Activated T-cell treated with anti-CD3 and anti-CD28 coated beads, Interleukin-2, amount 50 U/mL, for 72 hours (primary cell): ENCODE measurements around the gene SRSF5. TPM values are rescaled to one million over a fixed set of nuclear protein-coding genes. Genes with fewer than 3 reads are reported as not detected.
"Not testable (repeated sequence)": the region's sequence is repeated elsewhere in the genome, so short reads cannot be mapped to it uniquely, and the experiment has no call there.

ENCODE experiments used
- ATAC-seq, 2 donors: fragments of 150-1000 bp; cut with Tn5 transposase; replicated peaks in 1 of 2; 2 replicates each; pipeline ENCODE4 v1.10.0; 2021; ENCODE audit warnings: moderate library complexity in 2 of 2, mild to moderate bottlenecking in 1 of 2
- DNase-seq, 2 donors: peaks; one replicate each; pipeline ENCODE4 v3.0.0; 2021 to 2022; ENCODE audit warnings: mixed read lengths in 1 of 2
- H3K27ac Mint-ChIP-seq: one replicate; pipeline ENCODE4 v1.8.0; 2022; ENCODE audit warnings: mild to moderate bottlenecking, moderate library complexity, mixed read lengths
- H3K27me3 Mint-ChIP-seq: one replicate; pipeline ENCODE4 v1.8.0; 2022; ENCODE audit warnings: low read depth, mixed read lengths
- H3K36me3 Mint-ChIP-seq, 2 donors: one replicate each; pipeline ENCODE4 v1.8.0; 2022; ENCODE audit warnings: mixed read lengths in 2 of 2, mild to moderate bottlenecking in 1 of 2; ENCODE audit not compliant: insufficient read depth in 2 of 2
- H3K4me1 Mint-ChIP-seq: one replicate; pipeline ENCODE4 v1.8.0; 2022; ENCODE audit warnings: low read depth, mixed read lengths
- H3K4me3 Mint-ChIP-seq, 2 donors: one replicate each; pipeline ENCODE4 v1.8.0; 2022; ENCODE audit warnings: mild to moderate bottlenecking in 2 of 2, mixed read lengths in 2 of 2, moderate library complexity in 2 of 2
- H3K9me3 Mint-ChIP-seq, 2 donors: one replicate each; pipeline ENCODE4 v1.8.0; 2022; ENCODE audit warnings: mixed read lengths in 2 of 2
- total RNA-seq, 2 donors: library from RNA; stranded (reverse); gene quantifications; one replicate each; pipeline ENCODE4 v1.2.3, GENCODE V29; 2022

SRSF5 gene
- total RNA-seq, 2 donors from 2014 or later: 417 to 428 TPM

DNA sequence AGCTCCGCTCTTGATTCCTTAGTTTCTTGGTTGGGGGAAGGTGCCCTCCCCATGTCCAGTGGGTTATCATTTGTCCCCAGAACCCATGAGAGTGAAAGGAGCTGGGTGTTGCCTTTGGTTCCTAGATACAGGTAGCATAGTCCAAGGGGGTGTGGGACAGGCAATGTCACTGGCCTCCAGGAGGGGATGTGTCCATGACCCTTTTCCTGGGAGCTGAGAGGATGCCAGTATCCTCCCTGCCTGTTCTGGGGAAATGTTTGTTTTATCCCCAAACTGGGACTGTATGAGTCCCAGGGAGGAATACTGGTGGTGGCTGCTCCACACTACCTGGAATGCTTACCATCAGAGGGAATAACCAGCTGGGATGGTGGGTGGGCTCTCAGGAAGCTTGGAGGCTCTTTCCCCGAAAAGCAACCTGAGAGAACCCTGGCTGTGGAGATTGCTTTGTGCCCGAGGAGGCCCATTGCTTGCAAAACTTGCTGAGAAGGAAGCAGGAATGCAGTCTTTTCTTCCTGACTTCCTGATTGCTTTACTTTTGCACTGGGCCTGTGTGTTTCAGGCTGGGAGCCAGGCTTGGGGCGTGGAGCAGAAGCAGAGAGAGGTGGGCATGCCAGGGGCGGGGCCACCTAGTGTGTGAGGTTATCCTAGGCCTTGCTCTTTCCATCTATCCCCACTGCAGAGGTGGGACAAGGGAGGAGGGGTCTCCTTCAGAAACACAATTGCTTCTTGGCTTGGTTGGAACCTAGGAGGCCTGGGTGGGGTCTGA lies 30.8 kb downstream of the SRSF5 start:
- H3K4me1 Mint-ChIP-seq: no peaks in the 10 kb centered on the region
- H3K27me3 Mint-ChIP-seq: peaks cover 7% of the 10 kb centered on the region
- ATAC-seq: no peak
- no peak overlapping the region for H3K4me3 Mint-ChIP-seq
- H3K27ac Mint-ChIP-seq: no peak overlapping the region
- DNase-seq: no peak
- no peaks in the 10 kb centered on the region for H3K9me3 Mint-ChIP-seq
- H3K36me3 Mint-ChIP-seq: peaks cover 0 to 5% of the 10 kb centered on the region in 2 donors

DNA sequence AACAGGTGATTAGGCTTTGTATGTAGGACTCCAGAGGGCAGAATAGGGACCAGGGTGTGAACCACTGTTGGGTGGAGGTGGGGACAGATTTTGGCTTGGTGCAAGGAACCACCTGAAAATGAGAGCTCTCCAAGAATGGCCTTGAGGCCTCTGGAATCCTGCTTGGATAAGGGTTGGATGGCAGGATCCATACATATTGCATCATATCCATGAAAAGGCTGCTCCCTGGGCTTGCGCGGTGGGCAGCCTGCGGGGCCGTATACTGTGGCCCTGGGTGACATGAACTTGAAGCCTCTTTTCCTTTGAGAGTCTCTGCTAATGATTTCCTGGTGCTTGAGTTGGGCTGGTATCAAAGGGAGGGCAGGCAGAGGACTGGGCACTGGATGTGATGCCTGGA lies 31.4 kb downstream of the SRSF5 start:
- no peaks in the 10 kb centered on the region for H3K4me1 Mint-ChIP-seq
- peaks cover 7% of the 10 kb centered on the region for H3K27me3 Mint-ChIP-seq
- ATAC-seq (no peak), DNase-seq (no peak)
- H3K4me3 Mint-ChIP-seq: no peak overlapping the region
- H3K27ac Mint-ChIP-seq: no peak overlapping the region
- H3K9me3 Mint-ChIP-seq: no peaks in the 10 kb centered on the region
- H3K36me3 Mint-ChIP-seq: peaks cover 0 to 5% of the 10 kb centered on the region in 2 donors

DNA sequence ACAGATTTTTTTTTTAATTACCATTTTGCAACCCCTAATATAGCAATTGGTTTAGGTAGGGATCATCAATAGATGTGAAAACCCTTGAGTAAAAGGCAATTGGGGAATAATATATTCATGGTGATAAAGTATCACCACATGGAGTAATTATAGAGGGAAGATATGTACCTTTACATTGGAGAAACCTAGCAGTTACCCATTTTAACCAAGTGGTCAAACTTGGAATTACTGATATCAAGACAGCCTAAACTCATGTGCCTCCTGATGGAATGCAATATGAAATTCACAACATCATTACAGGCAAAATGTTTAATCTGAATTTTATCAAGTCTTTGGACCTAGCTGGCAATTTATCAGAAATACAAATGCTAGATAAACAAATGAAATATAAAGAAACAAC lies 36.8 kb downstream of the SRSF5 start:
- no peak overlapping the region for H3K27ac Mint-ChIP-seq

DNA sequence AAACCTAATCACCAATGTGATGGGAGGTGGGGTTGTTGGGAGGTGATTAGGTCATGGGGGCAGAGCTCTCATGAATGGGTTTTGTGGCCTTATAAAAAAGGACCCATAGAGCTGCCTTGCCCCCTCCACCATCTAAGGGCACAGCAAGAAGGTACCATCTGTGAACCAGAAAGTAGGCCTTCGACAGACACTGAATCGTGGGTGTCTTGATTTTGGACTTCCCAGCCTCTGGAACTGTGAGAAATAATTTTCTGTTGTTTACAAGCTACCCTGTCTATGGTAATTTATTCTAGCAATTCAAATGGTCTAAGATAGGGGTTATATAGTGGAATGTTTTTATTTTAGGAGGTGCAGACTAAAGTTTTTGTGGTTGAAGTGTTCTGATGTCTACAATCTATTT lies 38.0 kb downstream of the SRSF5 start:
- DNase-seq (no peak), ATAC-seq (no peak)
- Mint-ChIP-seq H3K9me3 (no peaks in the 10 kb centered on the region), H3K27me3 (peaks cover 3% of the 10 kb centered on the region), H3K4me3 (no peak overlapping the region), H3K36me3 (peaks cover 0 to 5% of the 10 kb centered on the region in 2 donors), H3K27ac (no peak overlapping the region), H3K4me1 (no peaks in the 10 kb centered on the region)

More for the DNA sequence above, 36.8 kb downstream of the SRSF5 start:
- no peaks in the 10 kb centered on the region for H3K9me3 Mint-ChIP-seq
- ATAC-seq: no peak
- no peak for DNase-seq
- H3K4me1 Mint-ChIP-seq: no peaks in the 10 kb centered on the region
- peaks cover 7% of the 10 kb centered on the region for H3K27me3 Mint-ChIP-seq
- H3K4me3 Mint-ChIP-seq: no peak overlapping the region
- H3K36me3 Mint-ChIP-seq: peaks cover 0 to 5% of the 10 kb centered on the region in 2 donors

DNA sequence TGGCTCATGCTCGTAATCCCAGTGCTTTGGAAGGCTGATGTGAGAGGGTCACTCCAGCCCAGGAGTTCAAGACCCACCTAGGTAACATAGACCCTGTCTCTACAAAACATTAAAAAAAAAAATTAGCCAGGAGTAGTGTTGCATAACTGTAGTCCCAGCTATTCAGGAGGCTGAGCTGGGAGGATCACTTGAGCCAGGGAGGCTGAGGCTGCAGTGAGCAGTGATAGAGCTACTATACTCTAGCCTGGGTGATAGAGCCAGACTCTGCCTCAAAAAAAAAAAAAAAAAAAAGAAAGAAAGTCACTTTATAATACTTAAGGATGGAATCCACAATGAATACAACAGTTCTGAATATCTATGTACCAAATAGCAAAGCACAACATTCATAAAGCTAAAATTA lies 40.2 kb downstream of the SRSF5 start:
- DNase-seq (no peak), ATAC-seq (no peak)
- no peaks in the 10 kb centered on the region for H3K4me1 Mint-ChIP-seq
- no peaks in the 10 kb centered on the region for H3K27me3 Mint-ChIP-seq
- H3K27ac Mint-ChIP-seq: no peak overlapping the region
- no peaks in the 10 kb centered on the region for H3K9me3 Mint-ChIP-seq
- H3K4me3 Mint-ChIP-seq: no peak overlapping the region
- no peaks in the 10 kb centered on the region for H3K36me3 Mint-ChIP-seq

DNA sequence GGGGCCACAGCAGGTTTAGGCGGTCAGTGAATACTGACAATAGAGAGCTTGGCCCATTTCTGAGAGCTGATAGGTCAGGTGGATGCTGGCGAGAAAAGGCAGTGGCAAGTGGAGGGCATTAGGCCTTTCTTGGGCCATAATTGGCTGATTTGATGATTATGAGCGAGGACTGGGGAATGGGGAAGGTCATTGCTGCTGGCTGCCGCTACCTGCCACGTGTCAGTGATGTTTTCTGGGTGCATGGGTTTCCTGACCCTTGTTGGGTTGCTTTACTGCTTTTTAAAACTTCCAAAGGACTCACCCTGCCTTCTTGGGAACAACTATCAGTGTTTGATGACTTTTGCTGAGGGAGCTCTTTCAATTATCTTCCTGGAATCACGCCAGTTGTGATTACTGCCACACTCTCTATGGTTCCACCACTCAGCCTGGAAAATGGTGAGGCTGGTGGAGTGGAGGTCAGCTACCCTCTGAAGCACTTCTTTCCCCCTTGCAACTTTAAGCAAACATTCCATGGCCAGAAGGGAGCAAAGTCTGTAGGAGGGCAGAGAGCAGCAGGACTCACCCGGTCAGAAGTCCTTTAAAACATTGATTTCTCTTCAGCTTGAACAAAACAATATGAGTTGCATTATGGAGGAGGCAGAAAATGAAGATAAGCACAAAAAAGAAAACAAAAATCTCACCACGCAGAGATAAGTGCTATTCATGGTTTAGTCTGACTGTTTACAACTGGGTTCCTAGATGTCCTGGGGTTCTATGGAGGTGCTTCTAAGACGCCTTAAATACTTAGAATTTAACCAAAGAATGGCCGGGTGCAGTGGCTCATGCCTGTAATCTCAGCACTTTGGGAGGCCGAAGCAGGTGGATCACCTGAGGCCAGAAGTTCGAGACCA lies 42.2 kb downstream of the SRSF5 start:
- H3K9me3 Mint-ChIP-seq: no peaks in the 10 kb centered on the region
- no peak overlapping the region for H3K27ac Mint-ChIP-seq
- no peaks in the 10 kb centered on the region for H3K36me3 Mint-ChIP-seq
- ATAC-seq: no peak
- DNase-seq: no peak
- H3K4me3 Mint-ChIP-seq: no peak overlapping the region
- H3K27me3 Mint-ChIP-seq: no peaks in the 10 kb centered on the region
- no peaks in the 10 kb centered on the region for H3K4me1 Mint-ChIP-seq

DNA sequence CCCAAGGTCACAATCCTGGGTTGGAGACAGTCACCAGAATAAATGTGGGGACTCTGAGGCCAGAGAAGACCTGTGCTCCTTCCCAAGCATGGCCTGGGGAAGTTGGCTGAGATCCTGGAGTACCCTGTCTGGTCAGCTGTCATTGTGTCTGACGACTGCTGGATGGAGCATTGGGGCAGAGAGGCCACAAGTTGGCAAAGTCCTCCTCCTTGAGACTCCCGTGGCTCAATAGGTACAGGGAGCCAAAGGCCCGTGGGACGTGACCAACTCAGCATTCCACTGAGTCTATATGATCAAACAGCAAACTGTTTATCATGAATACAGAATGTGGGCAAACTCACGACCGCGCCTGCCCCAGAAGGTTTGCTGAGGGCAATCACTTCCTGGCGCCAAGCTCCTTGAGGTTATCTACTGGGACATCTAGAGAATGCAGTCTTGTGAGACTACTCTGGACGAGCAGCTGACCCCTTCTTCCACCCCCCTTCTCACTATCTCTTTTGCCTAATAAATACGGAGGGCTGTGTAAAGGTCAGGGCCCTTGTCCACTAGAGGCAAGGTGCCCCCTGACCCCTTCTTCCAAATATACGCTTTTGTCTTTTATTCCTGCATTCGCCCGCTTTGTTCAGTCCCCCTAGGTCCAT lies 44.4 kb downstream of the SRSF5 start:
- Mint-ChIP-seq H3K36me3 (no peaks in the 10 kb centered on the region), H3K27ac (no peak overlapping the region), H3K4me1 (no peaks in the 10 kb centered on the region), H3K9me3 (no peaks in the 10 kb centered on the region), H3K4me3 (no peak overlapping the region), H3K27me3 (no peaks in the 10 kb centered on the region)
- DNase-seq (no peak), ATAC-seq (no peak)

DNA sequence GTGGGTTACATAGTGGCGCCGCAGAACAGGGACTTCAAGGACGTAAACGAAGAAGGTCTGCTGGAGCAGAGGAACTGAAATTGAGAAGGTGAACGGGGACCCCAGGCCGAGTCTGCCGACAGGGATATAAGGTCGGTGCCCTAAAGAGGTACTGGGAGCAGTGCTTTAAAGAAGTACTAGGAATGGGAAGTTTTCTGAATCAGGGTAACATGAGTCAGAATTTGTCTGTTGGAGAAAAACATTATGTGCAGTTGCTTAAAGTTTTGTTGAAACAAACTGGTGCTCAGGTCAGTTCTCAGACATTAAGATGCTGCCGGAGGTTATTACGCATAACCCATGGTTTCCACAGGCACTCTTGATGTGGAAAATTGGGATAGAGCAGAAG lies 44.9 kb downstream of the SRSF5 start:
- H3K27me3 Mint-ChIP-seq: no peaks in the 10 kb centered on the region
- no peaks in the 10 kb centered on the region for H3K9me3 Mint-ChIP-seq
- H3K36me3 Mint-ChIP-seq: no peaks in the 10 kb centered on the region
- no peak overlapping the region for H3K4me3 Mint-ChIP-seq
- no peak for DNase-seq
- ATAC-seq: no peak
- no peak overlapping the region for H3K27ac Mint-ChIP-seq
- H3K4me1 Mint-ChIP-seq: no peaks in the 10 kb centered on the region

DNA sequence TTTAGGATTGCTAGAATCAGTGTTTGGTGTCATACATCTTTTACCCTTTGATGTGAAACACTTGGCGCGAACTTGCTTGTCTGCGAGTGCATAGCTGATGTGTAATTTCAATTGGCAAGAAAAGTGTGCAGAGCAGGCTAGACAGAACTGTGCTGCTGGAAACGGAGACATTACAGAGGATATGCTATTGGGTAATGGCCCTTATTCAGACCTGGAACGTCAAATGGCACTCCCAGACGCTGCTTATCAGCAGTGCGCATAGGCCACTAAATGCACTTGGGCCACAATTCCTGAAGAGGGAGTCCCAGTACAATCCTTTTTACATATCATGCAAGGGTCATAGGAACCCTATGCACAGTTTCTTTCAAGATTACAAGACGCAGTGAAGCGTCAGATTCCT lies 45.8 kb downstream of the SRSF5 start:
- DNase-seq (no peak), ATAC-seq (no peak)
- H3K36me3 Mint-ChIP-seq: no peaks in the 10 kb centered on the region
- no peak overlapping the region for H3K27ac Mint-ChIP-seq
- no peaks in the 10 kb centered on the region for H3K9me3 Mint-ChIP-seq
- no peaks in the 10 kb centered on the region for H3K4me1 Mint-ChIP-seq
- H3K4me3 Mint-ChIP-seq: no peak overlapping the region
- no peaks in the 10 kb centered on the region for H3K27me3 Mint-ChIP-seq

DNA sequence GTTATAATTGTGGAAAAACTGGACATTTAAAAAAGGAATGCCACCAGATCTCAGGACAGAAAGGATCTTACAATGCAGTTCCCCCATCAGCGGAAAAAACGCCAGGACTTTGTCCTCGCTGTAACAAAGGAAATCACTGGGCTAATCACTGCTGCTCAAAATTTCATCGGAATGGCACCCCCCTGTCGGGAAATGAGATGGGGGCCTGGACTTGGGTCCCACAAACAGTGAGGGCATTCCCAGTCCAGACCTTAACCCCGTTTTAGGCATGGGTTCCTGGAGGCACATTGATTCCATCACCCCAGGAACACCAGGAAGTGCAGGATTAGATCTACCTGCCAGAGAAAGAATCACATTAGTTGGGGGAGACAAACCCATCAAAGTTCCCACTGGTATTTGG lies 46.4 kb downstream of the SRSF5 start:
- not testable (repeated sequence) for ATAC-seq, H3K4me1 Mint-ChIP-seq, H3K9me3 Mint-ChIP-seq, DNase-seq, H3K27me3 Mint-ChIP-seq, H3K27ac Mint-ChIP-seq, H3K4me3 Mint-ChIP-seq, H3K36me3 Mint-ChIP-seq

DNA sequence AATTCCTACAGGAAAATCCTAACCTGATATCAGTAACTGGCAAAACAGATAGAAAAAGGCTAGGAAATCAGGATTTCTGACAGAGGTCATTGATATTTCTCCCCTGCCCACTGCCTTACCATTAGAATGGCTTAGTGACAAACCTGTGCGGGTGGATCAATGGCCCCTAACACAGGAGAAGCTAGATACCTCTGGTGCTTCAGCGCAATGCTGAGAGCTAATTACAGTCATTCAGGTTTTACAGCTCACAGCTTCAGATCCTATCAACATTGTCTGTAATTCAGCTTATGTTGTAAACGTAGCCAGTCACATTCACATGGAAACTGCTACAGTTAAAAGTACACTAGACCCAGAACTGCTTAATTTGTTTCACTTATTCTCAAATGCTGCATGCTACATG lies 47.5 kb downstream of the SRSF5 start:
- H3K27ac Mint-ChIP-seq: no peak overlapping the region
- H3K4me3 Mint-ChIP-seq: no peak overlapping the region
- no peaks in the 10 kb centered on the region for H3K9me3 Mint-ChIP-seq
- no peaks in the 10 kb centered on the region for H3K27me3 Mint-ChIP-seq
- DNase-seq: no peak
- H3K36me3 Mint-ChIP-seq: no peaks in the 10 kb centered on the region
- no peak for ATAC-seq
- no peaks in the 10 kb centered on the region for H3K4me1 Mint-ChIP-seq

DNA sequence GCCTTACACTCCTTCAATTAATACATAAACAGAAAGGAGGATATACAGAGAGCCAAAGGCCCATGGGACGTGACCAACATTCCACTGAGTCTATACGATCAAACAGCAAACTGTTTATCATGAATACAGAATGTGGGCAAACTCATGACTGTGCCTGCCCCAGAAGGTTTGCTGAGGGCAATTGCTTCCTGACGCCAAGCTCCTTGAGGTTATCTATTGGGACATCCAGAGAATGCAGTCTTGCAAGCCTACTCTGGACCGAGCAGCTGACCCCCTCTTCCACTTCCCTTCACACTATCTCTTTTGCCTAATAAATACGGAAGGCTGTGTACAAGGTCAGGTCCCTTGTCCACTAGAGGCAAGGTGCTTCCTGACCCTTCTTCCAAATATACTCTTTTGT lies 48.6 kb downstream of the SRSF5 start:
- H3K4me1 Mint-ChIP-seq: no peaks in the 10 kb centered on the region
- DNase-seq: no peak
- H3K27ac Mint-ChIP-seq: no peak overlapping the region
- no peak for ATAC-seq
- no peaks in the 10 kb centered on the region for H3K9me3 Mint-ChIP-seq
- no peak overlapping the region for H3K4me3 Mint-ChIP-seq
- no peaks in the 10 kb centered on the region for H3K27me3 Mint-ChIP-seq
- H3K36me3 Mint-ChIP-seq: no peaks in the 10 kb centered on the region

DNA sequence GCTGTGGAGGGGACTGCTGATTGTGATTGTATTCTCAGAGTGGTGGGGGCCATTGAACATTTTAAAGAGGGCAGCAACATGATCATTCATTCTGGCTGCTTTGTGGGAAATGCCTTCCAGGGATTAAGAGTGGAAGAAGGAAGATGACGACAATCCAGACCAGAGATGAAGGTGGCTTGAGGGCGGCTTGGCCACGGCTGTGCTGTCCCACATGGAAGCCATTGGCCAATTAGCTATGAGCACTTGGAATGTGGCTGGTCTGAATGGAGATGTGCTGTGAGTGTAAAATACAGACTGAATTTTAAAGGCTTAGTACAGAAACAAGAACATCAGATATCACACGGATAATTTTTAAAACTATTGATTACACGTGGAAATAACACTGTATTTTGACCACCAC lies 49.3 kb downstream of the SRSF5 start:
- no peak for ATAC-seq

More for the DNA sequence above, 49.3 kb downstream of the SRSF5 start:
- no peak overlapping the region for H3K4me3 Mint-ChIP-seq
- no peaks in the 10 kb centered on the region for H3K27me3 Mint-ChIP-seq
- no peak overlapping the region for H3K27ac Mint-ChIP-seq
- no peaks in the 10 kb centered on the region for H3K4me1 Mint-ChIP-seq
- no peaks in the 10 kb centered on the region for H3K9me3 Mint-ChIP-seq
- DNase-seq: no peak
- no peaks in the 10 kb centered on the region for H3K36me3 Mint-ChIP-seq
